A673 (cell line): Measurements from ENCODE around the gene GSG1.

ENCODE experiments used
- EZH2 ChIP-seq: fragments of 200-600 bp; sonication (generic); IDR thresholded peaks from 2 replicates; pipeline ENCODE4 v1.6.1; 2017; ENCODE audit warnings: borderline replicate concordance, low read depth, mild to moderate bottlenecking, mixed read lengths, antibody characterized with exemption, low read length; ENCODE audit not compliant: poor library complexity, severe bottlenecking
- TF ChIP-seq, protein P1 (sequence below): fragments of 300-800, 200-600 bp; sonication (generic); conservative IDR thresholded peaks from 2 replicates; pipeline ENCODE4 v1.5.1; 2017; ENCODE audit warnings: low read depth, mild to moderate bottlenecking, antibody characterized with exemption, low read length, moderate library complexity, mixed read lengths

GRCh38 chr12:13066459-13066858 is 37.0 kb downstream of the GSG1 start:
- TF ChIP-seq, protein P1, sequence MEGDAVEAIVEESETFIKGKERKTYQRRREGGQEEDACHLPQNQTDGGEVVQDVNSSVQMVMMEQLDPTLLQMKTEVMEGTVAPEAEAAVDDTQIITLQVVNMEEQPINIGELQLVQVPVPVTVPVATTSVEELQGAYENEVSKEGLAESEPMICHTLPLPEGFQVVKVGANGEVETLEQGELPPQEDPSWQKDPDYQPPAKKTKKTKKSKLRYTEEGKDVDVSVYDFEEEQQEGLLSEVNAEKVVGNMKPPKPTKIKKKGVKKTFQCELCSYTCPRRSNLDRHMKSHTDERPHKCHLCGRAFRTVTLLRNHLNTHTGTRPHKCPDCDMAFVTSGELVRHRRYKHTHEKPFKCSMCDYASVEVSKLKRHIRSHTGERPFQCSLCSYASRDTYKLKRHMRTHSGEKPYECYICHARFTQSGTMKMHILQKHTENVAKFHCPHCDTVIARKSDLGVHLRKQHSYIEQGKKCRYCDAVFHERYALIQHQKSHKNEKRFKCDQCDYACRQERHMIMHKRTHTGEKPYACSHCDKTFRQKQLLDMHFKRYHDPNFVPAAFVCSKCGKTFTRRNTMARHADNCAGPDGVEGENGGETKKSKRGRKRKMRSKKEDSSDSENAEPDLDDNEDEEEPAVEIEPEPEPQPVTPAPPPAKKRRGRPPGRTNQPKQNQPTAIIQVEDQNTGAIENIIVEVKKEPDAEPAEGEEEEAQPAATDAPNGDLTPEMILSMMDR = no peak
- TF ChIP-seq EZH2 = no peak
